HepG2 (cell line): ENCODE results near the gene IL4I1. TPM values are rescaled to one million over a fixed set of nuclear protein-coding genes. Genes with fewer than 3 reads are reported as not detected.
A peak's percentile ranks its signal among the peaks of the same experiment; 100 is the strongest.

Source experiments
- ARHGAP35 ChIP-seq: sonication (generic); formaldehyde crosslinking; IDR thresholded peaks from 2 replicates; pipeline ENCODE4 v1.9.0; 2022; ENCODE audit warnings: mild to moderate bottlenecking, inconsistent platforms, moderate library complexity, missing genetic modification reagents, borderline replicate concordance
- ISL2 ChIP-seq: sonication (generic); formaldehyde crosslinking; IDR thresholded peaks from 2 replicates; pipeline ENCODE4 v1.5.0; 2020; ENCODE audit warnings: missing genetic modification reagents
- MED8 ChIP-seq: sonication (generic); formaldehyde crosslinking; IDR thresholded peaks from 2 replicates; pipeline ENCODE4 v1.8.1; 2023; ENCODE audit warnings: mild to moderate bottlenecking, missing genetic modification reagents; ENCODE audit not compliant: insufficient replicate concordance
- MTF2 ChIP-seq: sonication (generic); formaldehyde crosslinking; IDR thresholded peaks from 2 replicates; pipeline ENCODE4 v1.5.0; 2020; ENCODE audit warnings: missing genetic modification reagents, borderline replicate concordance
- NCOR1 ChIP-seq: fragments of 200-600 bp; sonication (generic); IDR thresholded peaks from 2 replicates; pipeline ENCODE4 v1.7.0; 2017; ENCODE audit warnings: antibody characterized with exemption, low read length, borderline replicate concordance
- NFIC ChIP-seq: IDR thresholded peaks from 2 replicates; pipeline ENCODE4 v1.6.1; 2012; ENCODE audit warnings: mild to moderate bottlenecking, low read length, inconsistent platforms
- NR2F6 ChIP-seq, 2 experiments: IDR thresholded peaks; 2 replicates each; pipeline ENCODE4 v1.6.1; 2016; ENCODE audit warnings: antibody characterized with exemption in 1 of 2, mild to moderate bottlenecking in 1 of 2
- PCBP2 ChIP-seq: fragments of 200-400 bp; formaldehyde crosslinking; optimal IDR thresholded peaks from 2 replicates; pipeline ENCODE3; 2018; ENCODE audit warnings: low read length, low read depth; ENCODE audit not compliant: poor library complexity, severe bottlenecking
- SMC3 ChIP-seq: IDR thresholded peaks from 2 replicates; pipeline ENCODE4 v1.6.1; 2011; ENCODE audit warnings: low read length, improper control_type of control experiment
- SRSF9 ChIP-seq: fragments of 200-400 bp; formaldehyde crosslinking; IDR thresholded peaks from 2 replicates; pipeline ENCODE4 v1.6.1; 2018; ENCODE audit warnings: borderline replicate concordance, mild to moderate bottlenecking, low read depth, low read length; ENCODE audit not compliant: insufficient read depth, poor library complexity, severe bottlenecking
- ZNF234 ChIP-seq: sonication (generic); formaldehyde crosslinking; conservative IDR thresholded peaks from 2 replicates; pipeline ENCODE4 v1.5.1; 2020; ENCODE audit warnings: mild to moderate bottlenecking, missing genetic modification reagents
- ZNF235 ChIP-seq: sonication (generic); formaldehyde crosslinking; IDR thresholded peaks from 2 replicates; pipeline ENCODE4 v1.8.1; 2023; ENCODE audit warnings: mild to moderate bottlenecking, missing genetic modification reagents, borderline replicate concordance
- ZNF501 ChIP-seq: sonication (generic); formaldehyde crosslinking; IDR thresholded peaks from 2 replicates; pipeline ENCODE4 v1.5.1; 2020; ENCODE audit warnings: mild to moderate bottlenecking, moderate library complexity, missing genetic modification reagents
- ZNF670 ChIP-seq: sonication (generic); formaldehyde crosslinking; IDR thresholded peaks from 2 replicates; pipeline ENCODE4 v1.8.0; 2022; ENCODE audit warnings: mild to moderate bottlenecking, missing genetic modification reagents, borderline replicate concordance
- ZNF766 ChIP-seq: sonication (generic); formaldehyde crosslinking; IDR thresholded peaks from 2 replicates; pipeline ENCODE4 v1.5.0; 2020; ENCODE audit warnings: missing genetic modification reagents, borderline replicate concordance
- ZNF879 ChIP-seq: sonication (generic); formaldehyde crosslinking; IDR thresholded peaks from 2 replicates; pipeline ENCODE4 v1.8.1; 2023; ENCODE audit warnings: missing genetic modification reagents
- polyA plus RNA-seq, 8 experiments: library from polyadenylated mRNA; depleted of rRNA in 3 of 8; stranded (reverse) in 7 of 8; unstranded in 1 of 8; fragments of >200 nt; fragmentation: Illumina TruSeq in 4 of 8; extraction: Trizol in 4 of 8; gene quantifications; 2 replicates each; pipeline versions ENCODE4 v1.2.1 to v1.2.3, GENCODE V29; 2011 to 2016; ENCODE audit warnings: low read depth in 4 of 8, missing spikeins in 1 of 8, mixed read lengths in 1 of 8; ENCODE audit not compliant: insufficient read depth in 1 of 8
- total RNA-seq, 5 experiments: library from RNA; depleted of rRNA; stranded (reverse); fragments of >200 nt; fragmentation: Illumina TruSeq; extraction: Trizol; gene quantifications; 2 replicates each; pipeline ENCODE4 v1.2.3, GENCODE V29; 2016; ENCODE audit warnings: low read depth in 1 of 5
- TF ChIP-seq, protein P1 (sequence below): sonication (generic); formaldehyde crosslinking; IDR thresholded peaks from 2 replicates; pipeline ENCODE4 v1.5.0; 2020; ENCODE audit warnings: missing genetic modification reagents
- TF ChIP-seq, protein P2 (sequence below), 2 experiments: fragments of 450-650 bp in 1 of 2; sonication (generic) in 1 of 2; formaldehyde crosslinking in 1 of 2; IDR thresholded peaks; 2 replicates each; pipeline versions ENCODE4 v1.6.1 to v1.8.0; 2016 to 2022; ENCODE audit warnings: antibody characterized with exemption in 1 of 2, mild to moderate bottlenecking in 1 of 2, missing genetic modification reagents in 1 of 2
- TF ChIP-seq, protein P3 (sequence below): sonication (generic); formaldehyde crosslinking; IDR thresholded peaks from 2 replicates; pipeline ENCODE4 v1.4.0; 2020; ENCODE audit warnings: missing genetic modification reagents

IL4I1 gene
- total and polyA plus RNA-seq, 2 of the 13 experiments (the other 11 are each of a cell fraction or from before 2014, with no cell fraction given): not detected

- TF ChIP-seq ZNF879 (CRISPR knock-in tag) (no peak), NFIC (no peak; the same call in 1 of the 2 replicates), ZNF501 (CRISPR knock-in tag) (peak; percentile 75), ZNF766 (CRISPR knock-in tag) (no peak), MTF2 (CRISPR knock-in tag) (no peak), SRSF9 (no peak), ZNF235 (CRISPR knock-in tag) (peak; percentile 72; the same call in 1 of the 2 replicates), ARHGAP35 (CRISPR knock-in tag) (no peak), MED8 (CRISPR knock-in tag) (no peak), NR2F6 (IDR thresholded peaks at IDR 0.05) (no peak), NR2F6 (CRISPR knock-in tag; IDR thresholded peaks at IDR 0.05) (peak; percentile 27; the same call in 1 of the 2 replicates), ISL2 (CRISPR knock-in tag) (no peak), ZNF670 (CRISPR knock-in tag) (no peak), NCOR1 (no peak), ZNF234 (CRISPR knock-in tag) (no peak), SMC3 (no peak), PCBP2 (no peak)
- TF ChIP-seq, protein P1, sequence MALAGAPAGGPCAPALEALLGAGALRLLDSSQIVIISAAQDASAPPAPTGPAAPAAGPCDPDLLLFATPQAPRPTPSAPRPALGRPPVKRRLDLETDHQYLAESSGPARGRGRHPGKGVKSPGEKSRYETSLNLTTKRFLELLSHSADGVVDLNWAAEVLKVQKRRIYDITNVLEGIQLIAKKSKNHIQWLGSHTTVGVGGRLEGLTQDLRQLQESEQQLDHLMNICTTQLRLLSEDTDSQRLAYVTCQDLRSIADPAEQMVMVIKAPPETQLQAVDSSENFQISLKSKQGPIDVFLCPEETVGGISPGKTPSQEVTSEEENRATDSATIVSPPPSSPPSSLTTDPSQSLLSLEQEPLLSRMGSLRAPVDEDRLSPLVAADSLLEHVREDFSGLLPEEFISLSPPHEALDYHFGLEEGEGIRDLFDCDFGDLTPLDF (CRISPR knock-in tag): peak; percentile 55; the same call in 1 of the 2 replicates
- TF ChIP-seq, protein P2, sequence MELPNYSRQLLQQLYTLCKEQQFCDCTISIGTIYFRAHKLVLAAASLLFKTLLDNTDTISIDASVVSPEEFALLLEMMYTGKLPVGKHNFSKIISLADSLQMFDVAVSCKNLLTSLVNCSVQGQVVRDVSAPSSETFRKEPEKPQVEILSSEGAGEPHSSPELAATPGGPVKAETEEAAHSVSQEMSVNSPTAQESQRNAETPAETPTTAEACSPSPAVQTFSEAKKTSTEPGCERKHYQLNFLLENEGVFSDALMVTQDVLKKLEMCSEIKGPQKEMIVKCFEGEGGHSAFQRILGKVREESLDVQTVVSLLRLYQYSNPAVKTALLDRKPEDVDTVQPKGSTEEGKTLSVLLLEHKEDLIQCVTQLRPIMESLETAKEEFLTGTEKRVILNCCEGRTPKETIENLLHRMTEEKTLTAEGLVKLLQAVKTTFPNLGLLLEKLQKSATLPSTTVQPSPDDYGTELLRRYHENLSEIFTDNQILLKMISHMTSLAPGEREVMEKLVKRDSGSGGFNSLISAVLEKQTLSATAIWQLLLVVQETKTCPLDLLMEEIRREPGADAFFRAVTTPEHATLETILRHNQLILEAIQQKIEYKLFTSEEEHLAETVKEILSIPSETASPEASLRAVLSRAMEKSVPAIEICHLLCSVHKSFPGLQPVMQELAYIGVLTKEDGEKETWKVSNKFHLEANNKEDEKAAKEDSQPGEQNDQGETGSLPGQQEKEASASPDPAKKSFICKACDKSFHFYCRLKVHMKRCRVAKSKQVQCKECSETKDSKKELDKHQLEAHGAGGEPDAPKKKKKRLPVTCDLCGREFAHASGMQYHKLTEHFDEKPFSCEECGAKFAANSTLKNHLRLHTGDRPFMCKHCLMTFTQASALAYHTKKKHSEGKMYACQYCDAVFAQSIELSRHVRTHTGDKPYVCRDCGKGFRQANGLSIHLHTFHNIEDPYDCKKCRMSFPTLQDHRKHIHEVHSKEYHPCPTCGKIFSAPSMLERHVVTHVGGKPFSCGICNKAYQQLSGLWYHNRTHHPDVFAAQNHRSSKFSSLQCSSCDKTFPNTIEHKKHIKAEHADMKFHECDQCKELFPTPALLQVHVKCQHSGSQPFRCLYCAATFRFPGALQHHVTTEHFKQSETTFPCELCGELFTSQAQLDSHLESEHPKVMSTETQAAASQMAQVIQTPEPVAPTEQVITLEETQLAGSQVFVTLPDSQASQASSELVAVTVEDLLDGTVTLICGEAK (IDR thresholded peaks at IDR 0.05): no peak
- TF ChIP-seq, protein P2 (CRISPR knock-in tag; IDR thresholded peaks at IDR 0.05): peak; percentile 61
- TF ChIP-seq, protein P3, sequence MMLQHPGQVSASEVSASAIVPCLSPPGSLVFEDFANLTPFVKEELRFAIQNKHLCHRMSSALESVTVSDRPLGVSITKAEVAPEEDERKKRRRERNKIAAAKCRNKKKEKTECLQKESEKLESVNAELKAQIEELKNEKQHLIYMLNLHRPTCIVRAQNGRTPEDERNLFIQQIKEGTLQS (CRISPR knock-in tag): peak; percentile 64
These were observed 20.2 kb downstream of the IL4I1 start (continued) for GRCh38 chr19:49876422-49877019.
